Neural progenitor cell (in vitro differentiated cells): Measurements from ENCODE around the gene SHROOM2.

Source experiments
- CTCF ChIP-seq: fragments of 200-600 bp; sonication (generic); IDR thresholded peaks from 2 replicates; pipeline ENCODE4 v1.5.1; 2017; ENCODE audit warnings: antibody characterized with exemption, mild to moderate bottlenecking
- EZH2 ChIP-seq: fragments of 200-600 bp; sonication (generic); IDR thresholded peaks from 2 replicates; pipeline ENCODE4 v1.6.1; 2017; ENCODE audit warnings: antibody characterized with exemption, mild to moderate bottlenecking, moderate library complexity
- EZH2phosphoT487 ChIP-seq: fragments of 200-600 bp; sonication (generic); IDR thresholded peaks from 2 replicates; pipeline ENCODE4 v1.6.1; 2017; ENCODE audit warnings: antibody characterized with exemption

GRCh38 chrX:9882669-9883446 is 96.6 kb downstream of the SHROOM2 start:
- TF ChIP-seq CTCF: peak; percentile 16
- TF ChIP-seq EZH2: no peak
- TF ChIP-seq EZH2phosphoT487: no peak
